ENCODE measurements around the gene MEIS2.

Gene MEIS2

GRCh38 chr15:36940219-36940618 is 160.1 kb downstream of the MEIS2 start:
- TF ChIP-seq, protein P1, sequence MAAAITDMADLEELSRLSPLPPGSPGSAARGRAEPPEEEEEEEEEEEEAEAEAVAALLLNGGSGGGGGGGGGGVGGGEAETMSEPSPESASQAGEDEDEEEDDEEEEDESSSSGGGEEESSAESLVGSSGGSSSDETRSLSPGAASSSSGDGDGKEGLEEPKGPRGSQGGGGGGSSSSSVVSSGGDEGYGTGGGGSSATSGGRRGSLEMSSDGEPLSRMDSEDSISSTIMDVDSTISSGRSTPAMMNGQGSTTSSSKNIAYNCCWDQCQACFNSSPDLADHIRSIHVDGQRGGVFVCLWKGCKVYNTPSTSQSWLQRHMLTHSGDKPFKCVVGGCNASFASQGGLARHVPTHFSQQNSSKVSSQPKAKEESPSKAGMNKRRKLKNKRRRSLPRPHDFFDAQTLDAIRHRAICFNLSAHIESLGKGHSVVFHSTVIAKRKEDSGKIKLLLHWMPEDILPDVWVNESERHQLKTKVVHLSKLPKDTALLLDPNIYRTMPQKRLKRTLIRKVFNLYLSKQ (tag by site-specific recombination; IDR thresholded peaks at IDR 0.05; ENCODE audit: borderline replicate concordance), result no peak
- TF ChIP-seq ZNF133 (tag by site-specific recombination; IDR thresholded peaks at IDR 0.05), result no peak
- TF ChIP-seq ZNF366 (tag by site-specific recombination; conservative IDR thresholded peaks at IDR 0.05), result no peak
- TF ChIP-seq CTCF (tag by site-specific recombination; IDR thresholded peaks at IDR 0.05), result no peak
- no peak for TF ChIP-seq WT1 (tag by site-specific recombination; IDR thresholded peaks at IDR 0.05)
- ChIA-PET CTCF (no interaction called here), POLR2A (no interaction called here)
- H3K4me3 ChIP-seq (ENCODE audit: low read depth, low read length), result no peak overlapping the region
- no peaks in the 10 kb centered on the region for H3K9me3 ChIP-seq (ENCODE audit: control insufficient read depth, insufficient read depth, low read depth, low read length)
- 0 out of 2 replicates have a peak, but pooled peaks cover 2% of the 10 kb centered on the region for H3K4me1 ChIP-seq (ENCODE audit: control insufficient read depth, insufficient read depth, low read length)
- H3K27ac ChIP-seq (ENCODE audit: extremely low read depth, low read depth, low read length), result no peak overlapping the region
- no peaks in the 10 kb centered on the region for H3K36me3 ChIP-seq (ENCODE audit: control insufficient read depth in 2 of 2, insufficient read depth in 1 of 2, low read length in 2 of 2)

DNA sequence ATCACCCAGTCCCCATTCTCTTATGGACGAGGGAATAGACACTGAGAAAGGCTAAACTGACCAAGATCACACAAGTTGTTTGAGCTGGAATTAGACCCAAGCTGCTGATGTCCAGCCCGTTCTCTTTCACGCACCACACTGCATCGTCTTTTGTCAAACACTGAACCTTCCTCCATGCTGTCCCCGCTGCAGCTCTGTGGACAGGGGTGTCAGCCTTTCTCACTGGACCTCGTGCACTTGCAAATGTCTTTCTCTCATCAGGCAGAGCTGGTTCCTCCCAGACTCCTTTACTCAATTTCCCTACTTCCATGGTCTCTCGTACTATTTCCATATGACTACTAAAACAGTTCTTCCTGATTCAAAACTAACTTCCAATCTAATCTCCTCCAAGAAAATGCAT is 161.6 kb downstream of the MEIS2 start:
- POLR2A ChIA-PET, result no interaction called here
- no peaks in the 10 kb centered on the region for H3K36me3 ChIP-seq (ENCODE audit: control insufficient read depth in 2 of 2, insufficient read depth in 1 of 2, low read length in 2 of 2)

GRCh38 chr15:36938131-36938530 is 162.2 kb downstream of the MEIS2 start:
- TF ChIP-seq PBX3 (CRISPR knock-in tag; IDR thresholded peaks at IDR 0.05) (no peak), MEIS1 (CRISPR knock-in tag; IDR thresholded peaks at IDR 0.05; ENCODE audit: borderline replicate concordance) (no peak), ZNF549 (tag by site-specific recombination; IDR thresholded peaks at IDR 0.05) (no peak), ZIC2 (tag by site-specific recombination; IDR thresholded peaks at IDR 0.05) (0 out of 2 replicates have a peak, but pooled peaks have one; percentile 15)
- H3K27ac ChIP-seq (ENCODE audit: extremely low read depth, low read depth, low read length), result no peak overlapping the region
- peaks cover 2% of the 10 kb centered on the region; the same call in 1 of the 2 replicates for H3K4me1 ChIP-seq (ENCODE audit: control insufficient read depth, insufficient read depth, low read length)
- H3K4me3 ChIP-seq (ENCODE audit: low read depth, low read length), result no peak overlapping the region
- ChIA-PET CTCF (no interaction called here), POLR2A (no interaction called here)
- H3K36me3 ChIP-seq (ENCODE audit: control insufficient read depth in 2 of 2, insufficient read depth in 1 of 2, low read length in 2 of 2), result no peaks in the 10 kb centered on the region
- H3K9me3 ChIP-seq (ENCODE audit: control insufficient read depth, insufficient read depth, low read depth, low read length), result no peaks in the 10 kb centered on the region

More for the DNA sequence above, 161.6 kb downstream of the MEIS2 start:
- no peaks in the 10 kb centered on the region for H3K9me3 ChIP-seq (ENCODE audit: control insufficient read depth, insufficient read depth, low read depth, low read length)
- peaks cover 2% of the 10 kb centered on the region; the same call in 1 of the 2 replicates for H3K4me1 ChIP-seq (ENCODE audit: control insufficient read depth, insufficient read depth, low read length)
- no peak for TF ChIP-seq YY2 (tag by site-specific recombination; IDR thresholded peaks at IDR 0.05)
- TF ChIP-seq, protein P2, sequence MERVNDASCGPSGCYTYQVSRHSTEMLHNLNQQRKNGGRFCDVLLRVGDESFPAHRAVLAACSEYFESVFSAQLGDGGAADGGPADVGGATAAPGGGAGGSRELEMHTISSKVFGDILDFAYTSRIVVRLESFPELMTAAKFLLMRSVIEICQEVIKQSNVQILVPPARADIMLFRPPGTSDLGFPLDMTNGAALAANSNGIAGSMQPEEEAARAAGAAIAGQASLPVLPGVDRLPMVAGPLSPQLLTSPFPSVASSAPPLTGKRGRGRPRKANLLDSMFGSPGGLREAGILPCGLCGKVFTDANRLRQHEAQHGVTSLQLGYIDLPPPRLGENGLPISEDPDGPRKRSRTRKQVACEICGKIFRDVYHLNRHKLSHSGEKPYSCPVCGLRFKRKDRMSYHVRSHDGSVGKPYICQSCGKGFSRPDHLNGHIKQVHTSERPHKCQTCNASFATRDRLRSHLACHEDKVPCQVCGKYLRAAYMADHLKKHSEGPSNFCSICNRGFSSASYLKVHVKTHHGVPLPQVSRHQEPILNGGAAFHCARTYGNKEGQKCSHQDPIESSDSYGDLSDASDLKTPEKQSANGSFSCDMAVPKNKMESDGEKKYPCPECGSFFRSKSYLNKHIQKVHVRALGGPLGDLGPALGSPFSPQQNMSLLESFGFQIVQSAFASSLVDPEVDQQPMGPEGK (tag by site-specific recombination; IDR thresholded peaks at IDR 0.05), result no peak
- no peak for TF ChIP-seq ZBTB21 (tag by site-specific recombination; IDR thresholded peaks at IDR 0.05)
- no peak for TF ChIP-seq ZNF48 (tag by site-specific recombination; IDR thresholded peaks at IDR 0.05)
- no peak for TF ChIP-seq ZBTB1 (tag by site-specific recombination; IDR thresholded peaks at IDR 0.05)
- TF ChIP-seq ZNF596 (tag by site-specific recombination; IDR thresholded peaks at IDR 0.05), result no peak
- TF ChIP-seq, protein P3, sequence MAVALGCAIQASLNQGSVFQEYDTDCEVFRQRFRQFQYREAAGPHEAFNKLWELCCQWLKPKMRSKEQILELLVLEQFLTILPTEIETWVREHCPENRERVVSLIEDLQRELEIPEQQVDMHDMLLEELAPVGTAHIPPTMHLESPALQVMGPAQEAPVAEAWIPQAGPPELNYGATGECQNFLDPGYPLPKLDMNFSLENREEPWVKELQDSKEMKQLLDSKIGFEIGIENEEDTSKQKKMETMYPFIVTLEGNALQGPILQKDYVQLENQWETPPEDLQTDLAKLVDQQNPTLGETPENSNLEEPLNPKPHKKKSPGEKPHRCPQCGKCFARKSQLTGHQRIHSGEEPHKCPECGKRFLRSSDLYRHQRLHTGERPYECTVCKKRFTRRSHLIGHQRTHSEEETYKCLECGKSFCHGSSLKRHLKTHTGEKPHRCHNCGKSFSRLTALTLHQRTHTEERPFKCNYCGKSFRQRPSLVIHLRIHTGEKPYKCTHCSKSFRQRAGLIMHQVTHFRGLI (tag by site-specific recombination; IDR thresholded peaks at IDR 0.05), result no peak
- H3K4me3 ChIP-seq (ENCODE audit: low read depth, low read length), result no peak overlapping the region
- CTCF ChIA-PET, result no interaction called here
- H3K27ac ChIP-seq (ENCODE audit: extremely low read depth, low read depth, low read length), result no peak overlapping the region

All from HEK293 (cell line).